HG03565 (cell line): ENCODE data around the gene MOB1A.

Experiments used
- ATAC-seq: cut with Tn5 transposase; IDR thresholded peaks from one replicate; pipeline ENCODE4 v1.9.1; 2021; ENCODE audit warnings: mild to moderate bottlenecking, moderate library complexity; ENCODE audit not compliant: unreplicated experiment

The MOB1A gene

GRCh38 chr2:74109551-74109950 lies 69.1 kb downstream of the MOB1A start:
- ATAC-seq = no peak

GRCh38 chr2:74107071-74107470 lies 71.6 kb downstream of the MOB1A start:
- ATAC-seq = no peak

GRCh38 chr2:74105413-74105812 lies 73.3 kb downstream of the MOB1A start:
- ATAC-seq = no peak

- ATAC-seq = no peak
Measured at GRCh38 chr2:74104839-74105238, 73.8 kb downstream of the MOB1A start.

- ATAC-seq = no peak
Measured at GRCh38 chr2:74103763-74104162, 74.9 kb downstream of the MOB1A start.
